ENCODE data around the gene LAMA1.
A peak's percentile ranks its signal among the peaks of the same experiment; 100 is the strongest.

Gene LAMA1

DNA sequence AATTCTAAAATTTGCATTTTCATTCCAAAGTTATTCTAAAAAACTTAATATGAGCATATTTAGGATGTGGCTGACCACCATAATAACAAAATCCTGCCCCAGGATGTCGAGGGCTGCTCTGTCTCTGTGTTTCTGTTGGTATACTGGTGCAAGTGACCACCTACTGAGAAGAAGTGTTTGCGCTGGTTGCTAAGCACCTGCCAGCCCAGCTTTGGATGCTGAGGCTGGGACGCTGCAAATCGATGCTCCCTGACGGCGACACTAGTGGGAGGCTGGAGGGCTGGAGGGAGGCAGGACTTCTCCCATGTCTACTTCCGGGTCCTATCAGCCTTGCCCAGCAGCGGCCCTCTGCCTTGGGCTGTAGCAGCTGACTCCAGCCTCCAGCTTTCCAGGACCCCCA lies 45.0 kb downstream of the LAMA1 start:
- no peak overlapping the region for H3K27ac ChIP-seq (ENCODE audit: low read length)
- no peak overlapping the region for H3K9ac ChIP-seq (ENCODE audit: low read length in 2 of 2)
- peaks cover 4% of the 10 kb centered on the region for H3K4me1 ChIP-seq (ENCODE audit: control insufficient read depth, insufficient read depth, low read length)
- peaks cover 0 to 4% of the 10 kb centered on the region in 2 donors for H3K9me3 ChIP-seq (ENCODE audit: control insufficient read depth in 2 of 2, low read length in 2 of 2)
- no peaks in the 10 kb centered on the region for H3K36me3 ChIP-seq (ENCODE audit: control insufficient read depth in 2 of 2, insufficient read depth in 2 of 2, low read length in 2 of 2)
- no peak overlapping the region for H3K4me3 ChIP-seq (ENCODE audit: low read length in 2 of 2)
- no peaks in the 10 kb centered on the region for H3K27me3 ChIP-seq (ENCODE audit: control insufficient read depth in 1 of 2, insufficient read depth in 2 of 2, low read length in 2 of 2)

DNA sequence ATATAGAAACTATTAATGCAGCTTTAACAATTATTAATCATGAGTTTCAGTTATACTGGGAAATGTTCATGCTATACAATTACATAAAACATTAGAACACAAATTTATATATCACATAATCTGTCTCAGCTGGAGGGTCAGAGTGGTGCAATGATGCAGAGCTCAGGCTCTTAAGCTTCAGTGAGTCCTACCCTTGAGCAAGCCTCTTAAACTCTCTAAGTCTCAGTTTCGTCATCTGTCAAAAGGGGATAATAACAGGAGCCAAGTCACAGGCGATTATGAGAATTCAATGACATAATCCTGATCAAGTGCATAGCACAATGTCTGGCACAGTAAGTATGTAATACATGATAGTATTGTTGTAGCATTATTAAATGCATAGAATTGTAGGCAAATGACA lies 46.0 kb downstream of the LAMA1 start:
- Histone ChIP-seq H3K36me3 (ENCODE audit: control insufficient read depth in 2 of 2, insufficient read depth in 2 of 2, low read length in 2 of 2) (no peaks in the 10 kb centered on the region), H3K9me3 (ENCODE audit: control insufficient read depth in 2 of 2, low read length in 2 of 2) (peaks cover 0 to 4% of the 10 kb centered on the region in 2 donors), H3K4me3 (ENCODE audit: low read length in 2 of 2) (no peak overlapping the region), H3K9ac (ENCODE audit: low read length in 2 of 2) (no peak overlapping the region), H3K4me1 (ENCODE audit: control insufficient read depth, insufficient read depth, low read length) (peaks cover 8% of the 10 kb centered on the region), H3K27ac (ENCODE audit: low read length) (no peak overlapping the region), H3K27me3 (ENCODE audit: control insufficient read depth in 1 of 2, insufficient read depth in 2 of 2, low read length in 2 of 2) (no peaks in the 10 kb centered on the region)

DNA sequence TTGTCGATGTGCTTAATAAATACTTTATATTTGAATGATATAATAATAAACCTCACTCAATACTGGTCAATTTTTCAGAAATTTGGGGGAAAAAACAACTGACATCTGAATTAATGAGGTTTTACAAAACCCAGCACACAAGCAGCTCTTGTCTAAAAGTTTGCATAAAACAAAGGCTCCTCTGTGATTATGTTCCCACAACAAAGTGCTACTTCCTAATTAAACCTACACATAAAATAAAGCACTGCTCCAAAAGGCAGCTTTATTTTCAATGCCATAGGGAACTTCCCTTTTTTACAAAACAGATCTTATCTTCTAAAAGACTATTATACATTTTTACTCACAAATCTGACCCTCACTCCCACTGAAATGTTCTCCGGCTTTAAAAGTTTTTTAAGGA lies 47.1 kb downstream of the LAMA1 start:
- no peak overlapping the region for H3K27ac ChIP-seq (ENCODE audit: low read length)
- H3K9ac ChIP-seq (ENCODE audit: low read length in 2 of 2) = no peak overlapping the region
- no peaks in the 10 kb centered on the region for H3K27me3 ChIP-seq (ENCODE audit: control insufficient read depth in 1 of 2, insufficient read depth in 2 of 2, low read length in 2 of 2)
- H3K4me1 ChIP-seq (ENCODE audit: control insufficient read depth, insufficient read depth, low read length) = peaks cover 8% of the 10 kb centered on the region
- H3K4me3 ChIP-seq (ENCODE audit: low read length in 2 of 2) = no peak overlapping the region
- peaks cover 0 to 4% of the 10 kb centered on the region in 2 donors for H3K9me3 ChIP-seq (ENCODE audit: control insufficient read depth in 2 of 2, low read length in 2 of 2)
- no peaks in the 10 kb centered on the region for H3K36me3 ChIP-seq (ENCODE audit: control insufficient read depth in 2 of 2, insufficient read depth in 2 of 2, low read length in 2 of 2)

DNA sequence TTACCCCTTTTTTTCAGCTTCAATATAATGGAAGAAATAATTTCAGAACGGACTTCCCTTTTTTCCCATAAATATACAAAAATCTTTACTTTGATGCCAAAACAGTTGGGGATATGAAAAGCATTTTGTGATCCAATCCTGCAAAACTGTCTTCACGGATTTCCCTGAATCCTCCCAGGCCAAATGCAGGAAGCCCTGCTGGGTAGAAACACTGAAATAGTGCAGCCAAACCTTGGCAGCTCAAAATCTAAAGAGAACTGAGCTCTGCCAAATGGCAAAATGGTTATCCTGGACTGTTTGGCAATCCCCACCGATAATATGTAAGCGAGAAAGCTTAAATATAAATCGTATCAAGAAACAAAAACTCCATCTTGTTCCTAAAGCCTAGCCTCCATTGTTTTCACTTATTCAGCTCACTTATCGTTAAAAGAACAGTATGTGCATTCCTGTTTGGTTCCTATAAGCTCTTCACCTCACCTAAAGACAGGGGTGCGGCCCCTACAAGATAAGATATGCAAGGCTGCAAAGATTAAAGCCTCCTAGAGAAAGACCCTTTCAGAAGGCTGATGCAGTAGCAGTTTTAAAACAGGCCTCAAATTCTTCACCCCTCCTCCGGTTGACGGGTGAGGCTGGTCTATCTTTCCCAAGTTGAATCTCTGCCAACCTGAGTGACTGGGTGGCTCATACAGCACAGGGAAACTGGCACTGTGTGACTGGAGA lies 48.6 kb downstream of the LAMA1 start:
- Histone ChIP-seq H3K9me3 (ENCODE audit: control insufficient read depth in 2 of 2, low read length in 2 of 2) (peaks cover 0 to 4% of the 10 kb centered on the region in 2 donors), H3K27ac (ENCODE audit: low read length) (no peak overlapping the region), H3K4me3 (ENCODE audit: low read length in 2 of 2) (no peak overlapping the region), H3K4me1 (ENCODE audit: control insufficient read depth, insufficient read depth, low read length) (peaks cover 8% of the 10 kb centered on the region), H3K9ac (ENCODE audit: low read length in 2 of 2) (no peak overlapping the region), H3K27me3 (ENCODE audit: control insufficient read depth in 1 of 2, insufficient read depth in 2 of 2, low read length in 2 of 2) (no peaks in the 10 kb centered on the region), H3K36me3 (ENCODE audit: control insufficient read depth in 2 of 2, insufficient read depth in 2 of 2, low read length in 2 of 2) (no peaks in the 10 kb centered on the region)

DNA sequence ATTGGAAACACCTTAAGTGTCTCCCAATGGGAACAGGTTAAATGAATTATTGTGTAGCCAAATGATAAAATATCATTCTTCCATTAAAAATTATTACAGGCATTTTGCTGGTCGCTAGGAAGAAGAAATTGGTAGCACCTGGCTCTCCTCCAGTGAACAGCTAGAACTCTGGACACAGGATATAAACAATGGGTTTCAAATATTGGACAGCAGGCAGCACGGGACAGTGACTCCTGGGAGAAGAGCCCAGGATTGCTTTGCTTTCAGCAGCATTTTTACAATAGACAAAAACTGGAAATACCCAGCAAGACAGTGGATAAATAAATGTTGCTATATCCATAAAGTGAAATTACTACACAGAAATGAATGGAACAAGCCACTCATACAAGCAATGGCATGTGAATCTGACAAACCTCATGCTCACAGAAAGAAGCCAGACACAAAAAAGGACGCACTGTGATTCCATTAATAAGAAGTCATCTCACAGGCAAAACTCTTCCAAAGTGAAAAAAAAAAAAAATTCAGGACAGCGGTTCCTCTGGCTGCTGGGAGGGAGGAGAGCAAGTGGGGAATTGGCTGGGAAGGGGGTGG lies 50.5 kb downstream of the LAMA1 start:
- peaks cover 0 to under 1% of the 10 kb centered on the region in 2 donors for H3K27me3 ChIP-seq (ENCODE audit: control insufficient read depth in 1 of 2, insufficient read depth in 2 of 2, low read length in 2 of 2)
- H3K9me3 ChIP-seq (ENCODE audit: control insufficient read depth in 2 of 2, low read length in 2 of 2) = peaks cover 0 to 4% of the 10 kb centered on the region in 2 donors
- no peaks in the 10 kb centered on the region for H3K36me3 ChIP-seq (ENCODE audit: control insufficient read depth in 2 of 2, insufficient read depth in 2 of 2, low read length in 2 of 2)
- peak overlapping the region in 1 of 2 donors; percentile 3 for H3K9ac ChIP-seq (ENCODE audit: low read length in 2 of 2)
- peak overlapping the region; percentile 24 for H3K27ac ChIP-seq (ENCODE audit: low read length)
- peak overlapping the region; percentile 29 to 56 for H3K4me3 ChIP-seq (ENCODE audit: low read length in 2 of 2)
- peaks cover 8% of the 10 kb centered on the region for H3K4me1 ChIP-seq (ENCODE audit: control insufficient read depth, insufficient read depth, low read length)

DNA sequence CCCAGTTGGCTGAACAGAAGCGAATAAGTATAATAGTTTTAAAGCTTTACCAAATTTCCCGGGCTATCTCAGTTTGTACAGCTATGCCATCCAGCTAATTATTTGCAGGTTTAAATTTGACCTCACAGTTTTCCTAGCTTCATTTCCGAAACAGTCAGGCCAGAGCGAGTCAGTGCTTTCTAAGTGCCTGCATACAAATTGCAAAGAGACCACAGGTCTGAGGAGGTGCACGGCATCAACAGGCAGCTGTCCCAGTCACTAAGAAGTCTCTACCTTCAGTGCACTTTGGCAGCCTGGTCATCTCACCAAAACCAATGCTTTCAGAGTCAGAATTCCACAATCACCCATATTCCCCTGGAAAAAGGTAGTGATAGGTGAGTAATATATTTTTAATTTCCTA lies 51.9 kb downstream of the LAMA1 start:
- H3K4me3 ChIP-seq (ENCODE audit: low read length in 2 of 2) = no peak overlapping the region
- H3K27me3 ChIP-seq (ENCODE audit: control insufficient read depth in 1 of 2, insufficient read depth in 2 of 2, low read length in 2 of 2) = peaks cover 0 to 4% of the 10 kb centered on the region in 2 donors
- no peaks in the 10 kb centered on the region for H3K36me3 ChIP-seq (ENCODE audit: control insufficient read depth in 2 of 2, insufficient read depth in 2 of 2, low read length in 2 of 2)
- no peak overlapping the region for H3K27ac ChIP-seq (ENCODE audit: low read length)
- no peak overlapping the region for H3K9ac ChIP-seq (ENCODE audit: low read length in 2 of 2)
- peaks cover 0 to 4% of the 10 kb centered on the region in 2 donors for H3K9me3 ChIP-seq (ENCODE audit: control insufficient read depth in 2 of 2, low read length in 2 of 2)
- H3K4me1 ChIP-seq (ENCODE audit: control insufficient read depth, insufficient read depth, low read length) = peaks cover 8% of the 10 kb centered on the region

DNA sequence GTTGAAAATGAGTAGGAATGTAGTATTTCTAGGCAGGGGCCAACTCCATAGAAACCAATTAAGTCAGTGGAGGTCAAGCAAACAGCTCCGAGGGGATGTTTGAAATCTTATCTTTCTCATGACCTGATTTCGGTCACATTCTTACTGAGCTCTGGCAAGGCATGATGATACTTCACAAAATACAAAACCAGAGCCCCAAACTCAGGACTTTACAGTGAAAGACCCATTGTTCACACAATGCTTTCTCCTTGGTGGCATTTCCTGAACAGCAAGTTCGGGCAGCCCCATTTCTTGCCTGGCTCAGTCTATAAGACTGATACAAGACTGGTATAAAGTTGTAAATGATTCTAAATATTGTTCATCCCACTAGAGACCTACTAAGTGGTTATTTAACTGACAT lies 53.3 kb downstream of the LAMA1 start:
- no peak overlapping the region for H3K4me3 ChIP-seq (ENCODE audit: low read length in 2 of 2)
- H3K27me3 ChIP-seq (ENCODE audit: control insufficient read depth in 1 of 2, insufficient read depth in 2 of 2, low read length in 2 of 2) = peaks cover 0 to 4% of the 10 kb centered on the region in 2 donors
- H3K9me3 ChIP-seq (ENCODE audit: control insufficient read depth in 2 of 2, low read length in 2 of 2) = peaks cover 0 to 1% of the 10 kb centered on the region in 2 donors
- no peaks in the 10 kb centered on the region for H3K36me3 ChIP-seq (ENCODE audit: control insufficient read depth in 2 of 2, insufficient read depth in 2 of 2, low read length in 2 of 2)
- H3K27ac ChIP-seq (ENCODE audit: low read length) = no peak overlapping the region
- no peak overlapping the region for H3K9ac ChIP-seq (ENCODE audit: low read length in 2 of 2)
- peaks cover 8% of the 10 kb centered on the region for H3K4me1 ChIP-seq (ENCODE audit: control insufficient read depth, insufficient read depth, low read length)

DNA sequence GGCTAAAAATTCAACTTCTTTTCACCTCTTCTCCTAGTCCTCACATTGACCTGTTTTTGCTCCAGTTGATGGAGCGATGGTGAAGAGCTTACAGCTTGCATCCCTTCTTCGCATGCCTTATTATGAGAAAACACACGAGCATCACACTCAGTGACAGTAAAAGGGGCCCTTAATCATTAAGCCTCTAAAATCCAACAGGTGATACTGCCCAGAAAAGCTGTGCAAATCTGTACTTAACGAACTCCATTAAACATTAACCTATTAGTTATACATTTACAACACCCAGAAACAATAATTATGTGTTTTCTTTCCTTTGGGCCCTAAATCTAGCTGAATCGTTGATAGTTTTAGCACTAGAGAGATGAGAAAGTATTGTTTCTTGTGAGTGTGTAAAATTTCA lies 54.8 kb downstream of the LAMA1 start:
- H3K27me3 ChIP-seq (ENCODE audit: control insufficient read depth in 1 of 2, insufficient read depth in 2 of 2, low read length in 2 of 2) = peaks cover 0 to 4% of the 10 kb centered on the region in 2 donors
- no peak overlapping the region for H3K4me3 ChIP-seq (ENCODE audit: low read length in 2 of 2)

DNA sequence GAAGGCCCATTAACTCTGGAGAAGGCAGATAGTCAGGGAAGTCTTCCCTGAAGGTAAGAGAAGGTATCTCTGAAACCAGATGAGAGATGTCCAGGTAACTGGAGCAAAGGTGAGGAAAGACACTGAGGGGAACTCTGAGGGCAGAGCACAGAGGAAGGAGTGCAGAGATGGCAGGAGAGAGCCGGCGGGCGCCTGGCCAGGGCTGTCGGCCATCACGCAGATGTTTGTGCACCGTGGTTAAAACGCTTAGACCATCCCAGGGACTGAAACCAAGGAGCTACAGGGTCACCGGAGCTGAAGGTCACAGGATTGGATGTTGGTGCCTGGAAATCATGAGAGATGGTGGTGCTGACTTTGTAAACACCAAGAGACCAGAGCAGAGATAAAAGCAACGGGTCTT lies 55.4 kb downstream of the LAMA1 start:
- Histone ChIP-seq H3K9ac (ENCODE audit: low read length in 2 of 2) (no peak overlapping the region), H3K4me1 (ENCODE audit: control insufficient read depth, insufficient read depth, low read length) (peaks cover 1% of the 10 kb centered on the region), H3K36me3 (ENCODE audit: control insufficient read depth in 2 of 2, insufficient read depth in 2 of 2, low read length in 2 of 2) (no peaks in the 10 kb centered on the region), H3K27me3 (ENCODE audit: control insufficient read depth in 1 of 2, insufficient read depth in 2 of 2, low read length in 2 of 2) (peaks cover 0 to 4% of the 10 kb centered on the region in 2 donors), H3K9me3 (ENCODE audit: control insufficient read depth in 2 of 2, low read length in 2 of 2) (no peaks in the 10 kb centered on the region), H3K4me3 (ENCODE audit: low read length in 2 of 2) (no peak overlapping the region), H3K27ac (ENCODE audit: low read length) (no peak overlapping the region)

More for the DNA sequence above, 54.8 kb downstream of the LAMA1 start:
- H3K27ac ChIP-seq (ENCODE audit: low read length) = no peak overlapping the region
- H3K4me1 ChIP-seq (ENCODE audit: control insufficient read depth, insufficient read depth, low read length) = peaks cover 6% of the 10 kb centered on the region
- no peak overlapping the region for H3K9ac ChIP-seq (ENCODE audit: low read length in 2 of 2)
- H3K36me3 ChIP-seq (ENCODE audit: control insufficient read depth in 2 of 2, insufficient read depth in 2 of 2, low read length in 2 of 2) = no peaks in the 10 kb centered on the region
- H3K9me3 ChIP-seq (ENCODE audit: control insufficient read depth in 2 of 2, low read length in 2 of 2) = no peaks in the 10 kb centered on the region

DNA sequence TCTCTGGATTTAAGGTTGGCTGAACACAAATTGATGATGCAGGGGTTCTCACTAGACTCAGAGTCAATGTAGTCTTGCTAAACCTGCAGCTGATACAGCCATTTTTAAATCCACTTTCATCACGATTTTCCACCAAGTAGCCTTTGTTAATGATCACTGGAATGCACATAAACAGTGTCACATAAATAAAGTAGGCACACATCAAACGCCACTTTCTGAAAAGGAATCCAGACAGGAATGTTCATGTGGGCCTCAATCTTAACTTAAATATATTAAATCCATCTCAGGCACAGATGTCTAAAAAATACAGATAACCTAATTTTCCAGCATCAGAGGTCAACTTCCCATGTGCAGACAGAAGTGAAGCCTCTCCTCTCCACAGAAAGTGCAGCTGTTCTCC lies 58.3 kb downstream of the LAMA1 start:
- Histone ChIP-seq H3K9me3 (ENCODE audit: control insufficient read depth in 2 of 2, low read length in 2 of 2) (no peaks in the 10 kb centered on the region), H3K4me1 (ENCODE audit: control insufficient read depth, insufficient read depth, low read length) (no peaks in the 10 kb centered on the region), H3K27me3 (ENCODE audit: control insufficient read depth in 1 of 2, insufficient read depth in 2 of 2, low read length in 2 of 2) (peaks cover 0 to 4% of the 10 kb centered on the region in 2 donors), H3K36me3 (ENCODE audit: control insufficient read depth in 2 of 2, insufficient read depth in 2 of 2, low read length in 2 of 2) (no peaks in the 10 kb centered on the region), H3K4me3 (ENCODE audit: low read length in 2 of 2) (no peak overlapping the region), H3K9ac (ENCODE audit: low read length in 2 of 2) (no peak overlapping the region), H3K27ac (ENCODE audit: low read length) (no peak overlapping the region)

DNA sequence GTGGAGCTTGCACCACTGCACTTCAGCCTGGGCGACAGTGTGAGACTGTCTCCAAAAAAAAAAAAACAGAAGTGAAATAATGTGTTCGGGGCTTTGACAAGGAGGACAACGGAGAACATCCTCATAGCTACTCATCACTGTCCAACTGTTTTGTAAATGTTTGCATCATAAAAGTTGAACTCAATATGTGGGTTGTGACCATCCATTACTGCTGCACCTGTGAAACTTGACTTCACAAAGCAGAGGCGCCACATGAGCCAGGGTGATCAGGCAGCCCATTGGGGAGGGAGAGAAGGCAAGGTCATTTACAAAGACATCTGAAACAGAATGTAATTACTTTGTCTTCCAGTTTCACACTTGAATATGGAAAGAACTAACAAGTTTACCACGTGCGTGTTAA lies 61.6 kb downstream of the LAMA1 start:
- Histone ChIP-seq H3K4me1 (ENCODE audit: control insufficient read depth, insufficient read depth, low read length) (no peaks in the 10 kb centered on the region), H3K27ac (ENCODE audit: low read length) (no peak overlapping the region), H3K36me3 (ENCODE audit: control insufficient read depth in 2 of 2, insufficient read depth in 2 of 2, low read length in 2 of 2) (no peaks in the 10 kb centered on the region), H3K9ac (ENCODE audit: low read length in 2 of 2) (no peak overlapping the region), H3K27me3 (ENCODE audit: control insufficient read depth in 1 of 2, insufficient read depth in 2 of 2, low read length in 2 of 2) (no peaks in the 10 kb centered on the region), H3K4me3 (ENCODE audit: low read length in 2 of 2) (no peak overlapping the region), H3K9me3 (ENCODE audit: control insufficient read depth in 2 of 2, low read length in 2 of 2) (no peaks in the 10 kb centered on the region)
